Stimulated activated CD4-positive, alpha-beta T cell treated with anti-CD3 and anti-CD28 coated beads, Interleukin-2, amount 100 ng/mL, for 4 hours (primary cell): ENCODE data around the gene BGN.

Source experiments
- DNase-seq: peaks from one replicate; pipeline ENCODE4 v3.0.0-alpha.2; 2020; ENCODE audit warnings: low read depth

The BGN gene

GRCh38 chrX:153494541-153495361 lies at the start of gene BGN:
Gene BGN (plus strand): TSS chrX:153494980. CDS start chrX:153504632, 9,652 bp downstream.
- DNase-seq = no peak

GRCh38 chrX:153445106-153445855 lies 49.5 kb upstream of the BGN start:
- no peak for DNase-seq

GRCh38 chrX:153445856-153446635 lies 48.7 kb upstream of the BGN start, which contains the start of gene TREX2:
Gene TREX2 (minus strand): TSS chrX:153446056. CDS start chrX:153445430, 626 bp downstream.
- DNase-seq = no peak

- no peak for DNase-seq
These were observed 48.2 kb upstream of the BGN start for GRCh38 chrX:153446636-153446936.

GRCh38 chrX:153446950-153447580 lies 47.7 kb upstream of the BGN start:
- no peak for DNase-seq

GRCh38 chrX:153447581-153447960 lies 47.2 kb upstream of the BGN start:
- DNase-seq = no peak

GRCh38 chrX:153448556-153449367 lies 46.0 kb upstream of the BGN start:
- no peak for DNase-seq

- no peak for DNase-seq
These were observed 45.2 kb upstream of the BGN start for GRCh38 chrX:153449368-153450113.

- DNase-seq = no peak
These were observed 44.4 kb upstream of the BGN start for GRCh38 chrX:153450114-153450948.

GRCh38 chrX:153450949-153451277 lies 43.9 kb upstream of the BGN start:
- no peak for DNase-seq

GRCh38 chrX:153454901-153455550 lies 39.8 kb upstream of the BGN start:
- DNase-seq = no peak

GRCh38 chrX:153455571-153455970 lies 39.2 kb upstream of the BGN start:
- DNase-seq = no peak

GRCh38 chrX:153456161-153456560 lies 38.6 kb upstream of the BGN start:
- DNase-seq = no peak

GRCh38 chrX:153456704-153457103 lies 38.1 kb upstream of the BGN start:
- no peak for DNase-seq

- DNase-seq = no peak
These were observed 37.5 kb upstream of the BGN start for GRCh38 chrX:153457136-153457825.

GRCh38 chrX:153457827-153458466 lies 36.8 kb upstream of the BGN start:
- DNase-seq = no peak

GRCh38 chrX:153458476-153458875 lies 36.3 kb upstream of the BGN start:
- no peak for DNase-seq

- no peak for DNase-seq
These were observed 34.8 kb upstream of the BGN start for GRCh38 chrX:153459986-153460385.
